COLO668 (cell line): Measurements from ENCODE around the gene CYB561.

Experiments
- DNase-seq: peaks from one replicate; lab custom pipeline; 2025; ENCODE audit not compliant: unreplicated experiment; lab: John Stamatoyannopoulos, UW

The CYB561 gene

GRCh38 chr17:63452046-63452961, 6.2 kb upstream of the CYB561 start:
- no peak for DNase-seq

- DNase-seq, result no peak
Measured at GRCh38 chr17:63451150-63451549, 5.0 kb upstream of the CYB561 start.

DNA sequence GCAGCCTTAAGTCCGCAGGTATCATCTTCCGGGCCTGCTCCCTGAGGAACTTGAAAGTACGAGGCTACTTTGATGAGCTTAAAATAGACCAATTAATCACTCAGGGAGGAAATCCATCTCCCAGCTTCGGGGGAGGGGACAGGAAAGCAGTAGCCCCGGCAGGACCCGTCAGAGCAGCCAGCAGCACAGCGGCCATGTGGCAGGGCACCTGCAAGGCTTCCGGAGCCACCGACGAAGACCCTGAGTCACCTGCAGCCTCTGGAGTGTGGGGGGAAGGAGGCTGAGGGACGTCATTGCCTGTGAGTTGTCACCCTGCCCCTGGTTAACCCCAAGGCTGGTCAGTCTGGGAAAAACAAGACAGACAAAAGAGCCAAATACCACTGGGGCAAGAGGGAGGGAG, 4.4 kb upstream of the CYB561 start:
- no peak for DNase-seq

DNA sequence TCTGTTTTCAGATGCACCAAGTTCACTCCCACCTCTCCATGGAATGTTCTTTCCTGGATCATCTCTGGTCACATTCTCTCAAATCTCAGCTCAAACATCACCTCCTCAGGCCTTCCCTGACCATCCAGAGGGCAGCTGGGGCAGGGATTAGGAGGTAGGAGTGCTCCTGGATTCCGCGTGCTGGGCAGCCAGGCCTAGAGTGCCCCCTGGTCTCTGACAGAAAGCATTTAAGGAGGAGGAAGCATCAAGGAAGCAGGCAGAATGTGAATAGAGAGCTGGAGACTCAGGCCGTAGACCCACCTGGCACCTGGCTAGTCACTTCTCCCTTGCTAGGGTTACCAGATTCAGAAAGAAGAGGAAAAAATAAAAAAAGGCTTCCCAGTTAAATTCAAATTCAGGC, 2.5 kb upstream of the CYB561 start:
- DNase-seq, result no peak

DNA sequence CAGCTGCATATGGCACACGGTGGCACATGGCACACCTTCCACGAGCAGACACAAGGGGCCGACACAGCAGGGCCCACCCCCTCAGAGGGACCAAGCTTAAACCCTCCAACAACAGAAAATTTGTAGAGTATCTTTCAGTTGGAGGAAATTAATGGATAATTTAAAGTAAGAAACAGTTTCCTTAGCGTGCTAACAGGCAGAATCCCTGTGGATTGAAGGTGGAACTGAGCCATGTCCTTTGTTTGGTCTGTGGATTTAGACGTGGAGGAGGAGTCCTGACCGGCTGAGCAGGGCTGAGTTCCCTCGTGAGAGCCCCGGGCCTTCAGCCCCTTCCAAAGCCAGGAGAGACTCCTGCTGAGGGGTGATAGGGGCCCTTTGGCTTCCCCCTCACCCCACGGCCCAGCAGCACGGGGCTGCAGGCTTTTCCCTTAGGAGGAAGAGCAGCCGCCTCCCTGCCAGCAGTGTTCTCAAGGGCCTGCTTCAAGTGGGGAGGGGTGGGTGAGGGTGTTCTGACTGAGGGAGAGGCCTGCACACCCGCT, 1.4 kb upstream of the CYB561 start:
- DNase-seq, result peak; percentile 19

- DNase-seq, result peak; percentile 80
Measured at GRCh38 chr17:63446753-63447470, 806 bp upstream of the CYB561 start.

DNA sequence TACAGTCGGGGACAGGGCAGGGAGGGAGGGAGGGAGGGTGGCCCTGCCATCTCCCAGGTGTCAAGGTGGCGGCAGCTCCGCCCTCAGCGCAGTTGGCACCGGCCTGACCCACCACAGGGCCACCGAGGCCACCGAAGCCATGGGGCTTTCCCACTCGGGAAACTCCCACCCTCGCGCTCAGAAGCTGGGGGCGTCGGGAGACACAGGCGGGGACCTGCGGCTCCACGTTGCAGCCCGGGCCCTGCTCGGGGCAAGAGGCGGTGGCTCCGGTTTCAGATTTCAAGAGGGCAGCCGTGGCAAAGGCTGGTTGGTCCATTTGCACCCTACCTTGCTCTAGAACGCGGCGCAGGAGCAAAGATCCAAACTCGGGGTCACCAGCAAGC, 544 bp downstream of the CYB561 start:
- DNase-seq, result peak; percentile 67

DNA sequence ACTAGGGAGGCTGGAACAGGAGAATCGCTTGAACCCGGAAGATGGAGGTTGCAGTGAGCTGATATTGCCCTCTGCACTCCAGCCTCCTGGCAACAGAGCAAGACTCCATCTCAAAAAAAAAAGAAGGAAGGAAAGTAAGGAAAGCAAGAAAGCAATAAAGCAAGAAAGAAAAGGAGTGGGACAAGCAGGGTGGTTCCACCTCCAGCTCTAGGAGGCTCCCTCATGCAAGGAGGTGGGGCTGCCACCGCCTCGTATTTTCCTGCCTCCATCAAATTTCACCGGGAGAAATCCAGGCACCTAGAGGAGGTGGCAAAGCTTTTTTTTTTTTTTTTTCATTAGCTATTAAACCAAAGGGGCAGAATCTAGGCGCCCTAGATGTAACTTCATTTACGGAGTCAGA, 1.0 kb downstream of the CYB561 start:
- DNase-seq, result no peak

GRCh38 chr17:63444457-63444856, 1.6 kb downstream of the CYB561 start:
- DNase-seq, result no peak

GRCh38 chr17:63443053-63443452, 3.1 kb downstream of the CYB561 start:
- no peak for DNase-seq

DNA sequence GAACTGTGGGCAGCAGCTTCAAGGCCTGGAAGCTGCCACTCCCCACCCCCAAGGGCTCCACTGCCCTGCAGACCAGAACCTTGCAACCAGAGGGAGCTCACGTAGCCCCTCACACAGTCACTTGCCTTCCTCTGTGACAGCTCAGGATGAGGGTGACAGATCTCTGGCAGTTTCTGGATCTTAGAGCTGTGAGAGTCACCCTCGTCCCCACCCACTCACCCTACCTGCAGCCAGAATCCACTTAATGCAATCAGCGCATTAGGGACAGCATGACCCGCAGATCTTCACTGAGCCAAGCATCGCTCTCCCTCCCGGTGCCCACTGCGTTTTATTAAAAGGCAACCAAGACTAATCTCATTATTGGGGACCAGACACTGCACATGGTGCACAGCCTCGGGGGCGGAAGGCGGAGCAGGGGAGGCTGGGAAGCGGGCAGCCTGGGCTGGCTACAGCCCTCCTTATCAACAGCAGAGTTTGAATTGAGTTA, 3.5 kb downstream of the CYB561 start:
- DNase-seq, result no peak

DNA sequence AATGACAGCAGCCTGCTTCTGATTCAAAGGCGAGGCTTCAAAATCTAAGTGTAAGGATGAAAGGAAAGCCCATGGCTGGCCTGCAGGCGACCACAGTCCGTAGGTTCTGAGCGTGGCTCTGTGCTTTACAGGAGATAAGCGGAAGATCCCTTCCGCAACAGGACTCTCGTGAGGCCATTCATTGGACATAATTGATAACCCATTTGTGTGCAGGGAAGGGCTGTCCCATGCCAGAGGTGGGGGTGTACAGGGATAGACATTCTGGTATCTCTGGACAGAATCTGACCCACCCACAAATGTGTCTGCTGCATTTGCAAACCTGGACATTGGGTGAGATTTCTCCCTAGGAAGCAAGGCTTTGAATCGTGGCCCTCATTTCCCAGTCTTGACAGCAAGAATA, 4.0 kb downstream of the CYB561 start:
- no peak for DNase-seq

DNA sequence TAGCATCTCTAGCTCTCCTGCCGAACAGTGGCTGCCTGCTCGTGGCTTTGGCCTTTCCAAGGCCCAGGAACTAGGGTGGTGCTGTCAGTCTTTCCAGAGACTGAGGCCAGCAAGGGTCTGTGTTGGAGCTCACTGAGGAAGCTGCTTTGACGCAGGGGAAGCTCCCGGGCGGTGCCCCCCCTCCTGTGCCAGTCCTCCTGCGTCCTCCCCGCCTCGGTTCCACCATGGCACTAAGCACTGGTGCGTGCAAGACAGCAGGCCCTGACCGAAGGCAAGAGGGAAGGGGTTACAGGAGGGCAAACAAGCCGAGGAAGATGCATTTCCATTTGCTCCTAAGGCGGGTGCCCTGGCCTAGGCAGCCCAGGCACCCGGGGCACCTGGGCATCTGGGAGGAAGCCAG, 4.5 kb downstream of the CYB561 start:
- no peak for DNase-seq

GRCh38 chr17:63440770-63441335, 5.3 kb downstream of the CYB561 start:
- DNase-seq, result no peak

GRCh38 chr17:63440127-63440769, 5.9 kb downstream of the CYB561 start:
- no peak for DNase-seq

GRCh38 chr17:63439687-63440086, 6.4 kb downstream of the CYB561 start:
- no peak for DNase-seq

DNA sequence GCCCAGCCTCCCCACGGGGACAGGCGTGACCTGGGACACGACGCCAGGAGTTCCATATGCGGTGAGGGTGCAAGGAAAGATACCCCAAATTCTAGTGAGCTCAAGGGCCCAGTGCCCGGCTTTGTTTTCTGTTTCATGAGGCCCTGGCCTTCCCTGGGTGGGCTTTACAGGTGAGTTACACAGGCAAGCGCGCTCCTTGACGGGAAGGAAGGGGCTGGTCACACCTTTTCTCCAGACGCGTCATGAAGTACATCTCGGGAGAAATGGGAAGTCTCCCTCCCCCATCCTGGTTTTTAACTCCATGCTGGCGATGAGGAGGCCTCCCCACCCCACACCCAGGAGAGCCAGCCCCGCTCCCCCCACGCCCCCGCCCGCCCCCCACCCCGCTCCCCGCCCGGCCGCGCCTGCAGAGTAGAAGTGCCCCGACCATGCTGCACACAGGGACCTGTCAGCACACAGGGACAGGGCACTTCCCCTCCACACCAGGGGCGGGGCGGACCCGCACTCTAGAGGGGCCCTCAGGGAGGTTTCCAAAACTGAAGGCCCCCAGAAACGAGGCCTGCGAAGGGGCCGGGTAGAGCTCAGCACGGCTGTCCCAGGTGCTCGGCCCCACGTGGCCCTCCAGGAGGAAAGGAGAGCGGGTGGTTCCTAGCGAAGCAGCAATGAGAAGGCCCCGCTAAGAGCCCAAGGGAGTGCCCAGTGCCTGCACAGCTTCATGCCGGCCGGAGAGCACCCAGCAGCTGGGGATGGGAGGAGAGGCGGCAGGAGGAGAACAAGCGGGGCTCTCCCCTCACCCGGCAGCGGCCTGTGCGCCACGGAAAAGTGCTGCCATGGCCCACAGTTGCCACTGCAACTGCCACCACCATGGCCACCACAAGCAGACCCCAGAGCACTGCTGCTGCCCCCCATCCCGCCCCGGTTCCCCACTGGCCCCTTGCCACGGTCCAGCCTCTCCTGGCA, 7.7 kb downstream of the CYB561 start:
- DNase-seq, result no peak

DNA sequence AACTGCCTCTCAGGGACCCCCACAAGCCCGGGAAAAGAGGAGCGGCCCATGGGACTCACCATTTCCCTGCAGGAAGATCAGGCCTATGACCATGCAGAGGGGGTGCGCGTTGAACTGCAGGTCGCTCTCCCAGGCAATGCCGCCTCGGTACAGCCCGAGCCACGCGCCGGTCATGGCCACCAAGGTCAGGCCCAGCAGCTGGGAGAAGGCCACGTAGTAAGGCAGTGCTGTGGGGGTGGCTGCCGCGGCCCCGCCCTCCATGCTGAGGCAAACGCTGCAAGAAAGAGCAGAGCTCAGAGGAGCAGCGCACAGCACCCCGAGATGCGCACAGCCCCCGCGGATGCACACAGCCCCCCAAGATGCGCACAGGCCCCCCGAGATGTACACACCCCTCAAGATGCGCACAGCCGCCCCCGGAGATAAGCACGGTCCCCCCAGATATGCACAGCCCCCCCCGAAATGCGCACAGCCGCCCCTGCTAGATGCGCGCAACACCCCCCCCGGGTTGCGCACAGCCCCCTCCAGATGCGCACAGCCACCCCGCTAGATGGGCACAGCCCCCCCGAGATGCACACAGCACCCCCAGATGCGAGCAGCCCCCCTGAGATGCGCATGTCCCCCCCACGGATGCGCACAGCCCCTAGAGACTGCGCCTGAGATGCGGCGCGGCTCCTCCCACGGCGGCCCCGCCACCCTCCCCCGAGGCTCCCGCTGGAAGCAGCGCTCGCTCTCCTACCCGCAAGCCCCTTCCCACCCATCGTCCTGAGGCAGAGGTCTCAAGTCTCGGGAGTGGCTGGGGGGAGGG, 8.6 kb downstream of the CYB561 start:
- no peak for DNase-seq

GRCh38 chr17:63436523-63437110, 9.5 kb downstream of the CYB561 start:
- DNase-seq, result peak; percentile 4
